ENCODE results near the gene FGD3.
"Not testable (repeated sequence)": the region's sequence is repeated elsewhere in the genome, so short reads cannot be mapped to it uniquely, and the experiment has no call there.

FGD3 gene

DNA sequence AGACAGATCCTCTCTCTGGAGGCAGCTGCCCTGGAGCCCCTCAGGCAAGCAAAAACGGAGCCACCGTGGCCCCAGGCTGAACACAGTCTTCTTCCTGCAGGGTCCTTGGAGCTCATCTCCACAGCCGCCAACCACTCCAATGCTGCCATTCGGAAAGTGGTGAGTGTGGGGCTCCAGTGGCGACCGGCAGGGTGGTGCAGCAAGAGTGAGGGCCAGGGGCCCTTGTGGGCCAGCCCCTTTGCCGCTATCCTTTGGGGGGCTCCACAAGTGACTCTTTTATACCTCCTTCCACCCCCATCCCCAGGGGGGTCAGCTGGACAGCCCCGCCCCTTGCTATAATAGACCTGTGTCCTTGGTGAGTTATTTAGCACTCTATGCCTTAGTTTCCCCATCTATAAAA is 63.8 kb downstream of the FGD3 start:
- no peak for DNase-seq

DNA sequence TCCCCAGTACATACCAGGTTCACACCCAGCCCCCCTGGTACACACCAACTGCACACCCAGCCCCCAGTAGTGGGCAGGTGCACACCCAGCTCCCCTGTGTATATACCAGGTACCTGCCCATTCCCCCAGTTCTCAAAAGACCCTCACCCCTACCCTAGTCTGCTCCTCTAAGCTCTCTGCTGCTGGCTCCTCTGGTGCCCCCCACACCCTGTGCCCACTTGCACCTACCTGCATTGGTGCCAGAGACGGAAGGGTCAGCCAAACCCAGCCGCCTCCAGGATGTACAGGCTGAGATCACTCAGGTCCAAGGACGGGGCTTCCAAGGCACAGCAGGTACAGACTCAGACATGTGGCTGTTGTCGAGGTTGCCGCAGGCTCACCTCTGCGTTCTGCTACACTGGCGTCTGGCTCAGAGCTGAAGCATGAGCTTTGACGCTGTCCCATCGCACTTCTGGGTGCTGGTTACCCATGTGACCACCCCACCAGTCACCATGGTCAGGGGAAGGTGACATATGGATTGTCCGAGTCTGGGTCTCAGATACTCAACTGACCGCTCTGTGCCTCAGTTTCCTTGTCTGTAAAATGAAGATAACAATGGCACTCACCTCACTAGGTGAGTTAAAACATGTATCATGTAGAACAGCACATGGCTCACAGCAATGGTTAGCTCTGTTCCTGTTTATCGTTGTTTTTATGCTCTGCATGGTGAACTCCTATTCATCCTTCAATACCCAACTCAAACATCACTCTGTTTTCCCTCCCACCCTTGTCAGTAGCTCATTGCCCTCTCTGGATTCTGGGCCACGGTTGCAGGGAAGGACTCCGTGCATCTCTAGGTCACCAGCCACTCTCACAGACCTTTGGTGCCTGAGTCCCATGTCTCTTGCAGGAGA is 65.9 kb downstream of the FGD3 start:
- no peak for DNase-seq

DNA sequence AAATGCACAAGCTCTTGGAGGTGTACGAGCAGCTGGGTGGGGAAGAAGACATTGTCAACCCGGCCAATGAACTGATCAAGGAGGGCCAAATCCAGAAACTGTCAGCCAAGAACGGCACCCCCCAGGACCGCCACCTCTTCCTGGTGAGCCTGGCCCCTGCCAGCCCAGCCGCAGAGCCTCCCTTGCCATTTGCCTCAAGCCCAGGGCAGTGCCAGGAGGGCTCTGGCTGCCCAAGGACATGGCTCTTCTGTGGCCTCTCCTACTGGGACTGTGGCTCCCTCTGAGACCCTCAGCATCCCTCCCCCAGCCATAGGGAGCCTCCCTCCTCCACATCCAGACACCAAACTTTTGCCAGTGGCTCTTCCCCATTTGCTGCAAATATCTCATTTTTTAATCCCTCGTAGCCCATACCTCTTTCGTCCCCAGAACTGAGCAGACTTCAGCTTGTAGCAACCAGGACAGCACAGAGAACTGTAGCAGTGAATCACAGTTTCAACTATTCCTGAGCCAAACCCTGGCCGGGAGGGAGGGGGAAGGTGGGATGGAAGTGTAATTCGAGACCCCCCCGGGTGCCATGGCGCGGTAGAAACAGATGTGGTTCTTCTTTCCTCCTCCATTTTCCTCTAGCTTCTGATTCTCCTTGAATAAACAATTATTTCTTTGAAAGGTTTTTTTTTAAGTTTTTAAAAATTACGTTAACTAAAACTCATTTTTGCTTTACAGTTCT is 66.7 kb downstream of the FGD3 start:
- DNase-seq, result no peak

DNA sequence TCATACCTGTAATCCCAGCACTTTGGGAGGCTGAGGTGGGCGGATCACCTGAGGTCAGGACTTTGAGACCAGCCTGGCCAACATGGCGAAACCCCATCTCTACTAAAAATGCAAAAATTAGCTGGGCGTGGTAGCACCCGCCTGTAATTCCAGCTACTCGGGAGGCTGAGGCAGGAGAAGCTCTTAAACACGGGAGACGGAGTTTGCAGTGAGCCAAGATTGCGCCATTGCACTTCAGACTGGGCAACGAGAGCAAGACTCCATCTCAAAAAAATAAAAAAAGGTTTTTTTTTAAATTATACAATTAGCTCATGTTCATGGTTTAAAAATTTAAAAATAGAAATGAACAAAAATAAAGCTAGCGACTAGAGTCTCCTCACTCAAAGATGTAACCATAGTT is 67.9 kb downstream of the FGD3 start:
- DNase-seq, result not testable (repeated sequence)

DNA sequence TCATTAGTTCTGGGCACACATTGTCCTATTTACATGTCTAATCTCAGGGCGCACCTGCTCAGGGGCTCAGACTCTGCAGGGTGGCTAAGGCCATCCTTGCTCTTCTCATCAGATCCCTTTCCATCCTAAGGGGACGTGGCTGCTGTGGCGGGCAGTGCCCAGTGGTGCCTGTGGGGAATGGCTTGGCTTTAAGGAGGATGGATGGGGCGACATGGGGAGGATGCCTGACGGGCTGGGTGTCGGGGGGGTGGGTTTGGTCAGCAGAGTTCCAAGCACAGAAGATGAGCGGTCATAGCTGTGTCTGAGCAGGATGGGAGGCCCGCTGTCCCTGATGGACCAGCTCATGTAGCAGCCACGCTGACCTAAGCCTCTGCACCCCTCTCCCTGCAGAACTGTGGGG is 70.3 kb downstream of the FGD3 start:
- no peak for DNase-seq

DNA sequence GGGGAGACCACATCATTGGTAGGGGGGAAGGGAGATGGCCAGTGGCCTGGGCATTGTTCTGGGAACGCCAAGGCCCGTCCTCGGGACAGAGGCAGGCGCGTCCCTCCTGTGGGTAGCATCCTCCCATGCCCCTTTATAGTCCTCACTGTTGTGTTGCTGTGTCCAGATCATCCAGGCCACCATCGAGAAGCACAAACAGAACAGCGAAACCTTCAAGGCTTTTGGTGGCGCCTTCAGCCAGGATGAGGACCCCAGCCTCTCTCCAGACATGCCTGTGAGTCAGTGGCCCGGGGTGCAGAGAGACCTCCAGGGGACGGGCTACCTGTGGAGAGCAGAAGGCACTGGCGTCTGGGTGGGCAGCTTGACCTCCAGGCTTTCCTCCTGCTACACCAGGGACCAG is 72.8 kb downstream of the FGD3 start:
- no peak for DNase-seq

DNA sequence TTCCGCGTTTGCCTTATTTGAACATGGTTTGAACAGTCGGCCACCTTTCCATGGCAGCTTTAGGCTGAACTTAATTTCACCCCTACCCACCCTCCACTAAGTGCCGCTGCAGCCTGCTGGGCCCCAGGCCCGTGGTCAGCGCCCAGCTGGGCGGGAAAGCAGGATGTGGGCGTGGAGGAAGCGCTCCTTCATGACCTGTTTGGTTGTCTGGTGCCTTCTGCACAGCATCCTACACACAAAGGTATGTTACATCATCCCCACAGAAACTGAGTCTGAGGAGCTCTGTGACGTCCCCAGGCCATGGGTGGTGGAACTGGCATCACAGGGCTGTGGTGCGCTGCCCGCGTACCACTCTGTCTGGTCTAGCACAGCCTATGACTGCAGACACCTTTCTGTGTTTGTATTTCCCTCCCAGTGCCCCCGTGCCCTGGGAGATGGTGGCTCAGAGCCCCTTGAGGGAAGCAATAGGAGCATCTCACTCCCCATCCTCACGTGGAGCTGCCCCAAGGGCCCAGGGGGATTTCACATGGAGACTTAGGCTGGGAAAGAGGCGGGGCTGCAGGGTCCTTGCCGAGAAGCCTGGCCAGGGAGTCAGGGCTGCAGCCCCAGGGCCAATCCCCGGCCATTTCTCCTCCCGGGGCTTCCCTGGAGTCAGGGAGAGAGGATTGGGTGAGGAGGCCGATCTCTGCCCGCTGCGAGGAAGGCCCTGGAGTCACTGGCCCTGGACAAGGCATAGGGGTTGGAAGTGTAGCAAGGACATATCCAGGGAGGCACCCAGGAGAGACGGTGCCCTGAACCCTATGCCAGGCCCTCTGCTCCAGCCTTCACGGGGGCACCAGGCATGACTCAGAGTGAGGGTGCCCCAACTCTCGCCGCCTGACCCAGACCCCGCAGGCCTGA is 73.7 kb downstream of the FGD3 start:
- DNase-seq, result no peak

DNA sequence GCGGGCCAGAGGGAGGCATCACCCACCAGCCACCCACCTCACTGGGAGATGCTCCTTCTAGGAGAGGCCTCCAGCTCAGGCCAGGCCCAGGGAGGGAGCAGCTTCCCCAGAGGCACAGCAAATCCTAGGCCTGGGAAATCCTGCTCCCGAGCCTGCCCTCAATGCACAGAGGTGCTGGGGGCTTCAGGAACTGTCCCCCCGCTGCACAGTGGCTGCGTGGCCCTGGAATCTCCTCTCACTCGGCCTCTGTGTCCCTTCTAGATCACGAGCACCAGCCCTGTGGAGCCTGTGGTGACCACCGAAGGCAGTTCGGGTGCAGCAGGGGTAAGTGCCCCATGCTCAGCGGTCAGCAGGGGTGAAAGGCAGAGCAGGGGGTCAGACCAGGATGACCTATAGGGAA is 74.7 kb downstream of the FGD3 start:
- no peak for DNase-seq

DNA sequence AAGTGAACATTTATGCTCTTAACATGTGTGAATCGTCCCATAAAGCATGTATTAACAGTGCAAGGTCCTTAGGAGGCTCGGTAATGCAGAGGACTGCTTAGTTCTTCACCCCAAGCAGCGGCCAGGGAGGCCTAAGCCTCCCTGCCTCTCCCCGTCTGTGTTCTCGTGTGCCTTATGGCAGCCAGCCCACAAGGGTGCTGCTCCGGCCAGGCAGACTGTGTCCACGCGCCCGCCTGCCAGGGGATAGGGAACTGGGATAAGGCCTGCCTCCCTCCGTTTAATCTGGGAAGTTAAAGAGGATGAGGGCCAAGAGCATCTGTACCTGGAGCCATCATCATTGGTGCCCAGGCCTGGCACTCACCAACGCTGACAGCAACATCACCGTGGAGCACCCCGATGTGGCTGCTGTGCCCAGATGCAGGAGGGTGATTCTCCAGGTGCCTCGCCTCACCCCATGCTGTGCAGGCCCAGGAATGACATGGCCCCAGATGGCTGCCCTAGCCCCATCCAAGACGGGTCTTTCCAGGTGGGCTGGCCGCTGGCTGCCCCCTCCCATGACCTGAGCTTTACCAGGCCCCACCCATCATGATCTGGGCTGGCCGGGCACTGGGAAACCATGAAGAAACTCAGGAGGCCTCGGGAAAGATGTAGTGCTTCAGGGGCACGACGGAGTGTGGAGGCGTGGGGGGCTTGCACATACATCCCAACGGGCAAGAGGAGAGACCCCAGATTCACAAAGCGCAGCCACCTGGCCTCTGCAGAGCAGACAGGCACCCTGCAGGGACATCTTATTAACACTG is 75.6 kb downstream of the FGD3 start:
- DNase-seq, result no peak

DNA sequence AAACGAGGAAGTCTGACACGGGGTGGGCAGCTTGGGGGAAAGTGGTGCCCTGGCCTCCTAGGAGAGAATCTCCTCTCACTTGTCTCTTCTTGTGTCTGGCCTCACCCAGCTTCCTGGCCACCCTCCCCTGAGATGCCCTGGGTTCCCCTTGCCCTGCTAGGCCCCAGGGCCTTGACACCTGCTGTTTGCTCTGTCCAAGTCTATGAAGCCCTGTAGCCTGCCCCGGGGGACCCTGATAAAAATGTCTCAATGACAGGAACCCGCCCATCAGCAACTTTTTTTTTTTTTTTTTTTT is 76.1 kb downstream of the FGD3 start:
- DNase-seq, result no peak

DNA sequence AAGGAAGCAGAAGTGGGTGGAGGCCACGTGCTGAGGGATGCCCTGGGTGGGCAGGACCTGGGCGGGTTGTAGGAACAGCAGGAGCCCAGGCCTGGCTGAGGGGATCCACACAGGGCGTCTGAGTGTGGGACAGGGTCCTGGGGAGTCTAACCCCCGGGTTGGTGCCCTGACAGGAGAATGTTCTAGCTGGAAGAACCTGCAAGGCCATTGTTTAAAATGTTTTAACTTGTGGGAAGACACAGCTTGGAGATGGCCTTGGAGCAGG is 77.3 kb downstream of the FGD3 start:
- DNase-seq, result no peak

DNA sequence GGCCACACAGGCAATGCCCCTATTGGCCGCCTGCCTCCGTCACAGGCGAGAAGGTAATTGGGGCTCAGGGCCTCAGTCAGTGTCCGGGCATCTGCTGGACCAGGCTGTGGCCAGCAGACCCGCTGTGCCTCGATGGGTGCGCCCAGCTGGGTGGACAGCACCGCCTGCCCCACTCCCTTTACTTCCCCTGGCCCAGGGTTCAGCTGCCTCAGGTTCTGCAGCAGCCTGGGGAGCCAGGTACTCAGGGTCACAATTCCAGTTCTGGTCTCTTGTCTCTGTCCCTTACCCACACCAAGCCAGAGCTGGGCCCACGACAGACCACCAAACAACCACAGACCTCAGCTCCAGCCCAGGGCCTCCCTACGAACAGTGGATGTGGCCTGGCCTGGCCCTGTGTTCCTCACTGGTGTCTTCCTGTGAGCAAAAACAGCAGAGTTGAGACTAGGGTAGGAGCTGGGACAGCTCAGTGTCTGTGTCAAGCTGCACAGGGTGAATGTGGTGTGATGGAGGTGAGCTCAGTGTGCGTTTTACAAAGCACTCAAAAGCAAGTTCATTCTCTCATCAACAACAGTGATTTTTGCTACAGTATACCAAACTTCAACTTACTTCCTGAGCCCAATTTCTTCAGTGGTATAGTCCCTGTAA is 77.8 kb downstream of the FGD3 start:
- DNase-seq, result no peak

DNA sequence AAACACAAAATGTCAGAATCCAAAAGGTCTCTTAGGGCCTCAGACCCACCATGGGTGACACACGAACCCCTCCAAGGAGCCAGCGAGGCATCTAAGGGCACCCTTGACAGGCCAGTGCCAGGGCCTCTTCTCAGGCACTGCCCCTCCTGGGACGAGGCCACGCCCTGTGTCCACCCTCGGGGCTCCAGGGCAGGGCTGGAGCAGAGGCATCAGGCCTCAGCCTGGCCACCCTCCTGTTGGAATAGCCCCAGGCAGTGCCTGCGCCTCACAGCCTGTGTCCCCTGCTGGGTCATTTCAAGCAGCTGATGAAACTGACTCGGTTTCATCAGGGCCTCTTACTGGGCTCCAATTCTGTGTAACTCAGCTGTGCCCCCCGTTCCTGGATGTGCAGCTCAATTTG is 78.4 kb downstream of the FGD3 start:
- DNase-seq, result no peak

DNA sequence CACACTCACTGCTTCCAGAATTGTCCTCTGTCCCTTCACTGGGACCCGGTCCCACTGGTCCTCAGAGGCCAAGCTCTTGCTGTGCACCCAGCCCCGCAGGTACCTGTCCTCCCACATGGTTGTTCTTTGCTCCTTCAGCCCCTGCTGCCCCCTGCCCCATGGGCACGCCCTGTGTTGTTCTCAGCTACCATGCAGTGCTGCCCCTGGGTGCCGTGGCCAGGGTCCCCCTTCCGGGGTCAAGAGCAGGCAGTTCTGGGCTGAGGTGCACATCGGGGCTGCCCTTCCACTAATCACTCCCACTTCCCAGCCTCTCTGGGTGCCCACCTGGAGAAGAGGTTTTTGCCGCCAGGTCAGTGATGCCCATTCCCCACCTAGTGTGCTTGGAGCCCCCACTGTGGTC is 79.3 kb downstream of the FGD3 start:
- DNase-seq, result no peak

DNA sequence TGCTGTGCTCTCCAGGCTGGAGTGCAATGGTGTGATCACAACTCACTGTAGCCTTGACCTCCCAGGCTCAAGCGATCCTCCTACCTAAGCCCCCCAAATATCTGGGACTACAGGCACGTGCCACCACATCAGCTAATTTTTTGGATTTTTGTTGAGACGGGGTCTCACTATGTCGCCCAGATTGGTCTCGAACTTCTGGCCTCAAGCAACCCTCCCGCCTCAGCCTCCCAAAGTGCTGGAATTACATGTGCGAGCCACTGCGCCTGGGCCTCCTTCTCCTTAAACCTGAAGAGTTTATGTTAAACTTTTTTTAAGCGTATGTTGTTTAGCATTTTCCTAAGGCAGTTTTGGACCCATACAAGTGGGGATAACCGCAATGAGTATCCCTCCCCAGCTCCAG is 80.4 kb downstream of the FGD3 start:
- no peak for DNase-seq

DNA sequence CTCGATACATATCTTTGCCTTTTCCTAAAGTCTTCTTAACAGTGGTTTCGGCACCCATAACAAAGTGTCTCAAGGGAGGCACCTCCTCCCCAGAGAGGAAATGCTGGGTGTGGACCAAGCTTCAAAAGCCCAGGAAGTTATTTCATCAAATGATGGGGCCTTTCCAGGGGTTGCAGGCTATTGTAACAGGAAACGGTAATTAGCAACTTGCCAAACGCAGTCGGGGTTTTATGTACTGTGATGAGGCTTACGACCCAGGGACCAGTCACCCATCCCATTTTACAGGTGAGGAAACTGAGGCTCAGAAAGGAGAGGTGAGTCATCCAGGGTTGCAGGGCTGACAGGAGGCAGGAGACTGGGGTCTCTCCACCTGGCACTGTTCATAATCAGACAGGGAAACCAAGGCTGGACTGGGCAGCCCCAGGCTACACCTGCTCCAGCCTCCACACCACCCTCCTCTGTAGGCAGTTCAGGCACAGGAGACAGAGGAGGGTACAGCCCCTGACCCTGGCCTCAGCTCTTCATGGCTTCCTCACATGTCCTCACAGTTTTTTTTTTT is 81.2 kb downstream of the FGD3 start:
- peak; percentile 11 for DNase-seq

DNA sequence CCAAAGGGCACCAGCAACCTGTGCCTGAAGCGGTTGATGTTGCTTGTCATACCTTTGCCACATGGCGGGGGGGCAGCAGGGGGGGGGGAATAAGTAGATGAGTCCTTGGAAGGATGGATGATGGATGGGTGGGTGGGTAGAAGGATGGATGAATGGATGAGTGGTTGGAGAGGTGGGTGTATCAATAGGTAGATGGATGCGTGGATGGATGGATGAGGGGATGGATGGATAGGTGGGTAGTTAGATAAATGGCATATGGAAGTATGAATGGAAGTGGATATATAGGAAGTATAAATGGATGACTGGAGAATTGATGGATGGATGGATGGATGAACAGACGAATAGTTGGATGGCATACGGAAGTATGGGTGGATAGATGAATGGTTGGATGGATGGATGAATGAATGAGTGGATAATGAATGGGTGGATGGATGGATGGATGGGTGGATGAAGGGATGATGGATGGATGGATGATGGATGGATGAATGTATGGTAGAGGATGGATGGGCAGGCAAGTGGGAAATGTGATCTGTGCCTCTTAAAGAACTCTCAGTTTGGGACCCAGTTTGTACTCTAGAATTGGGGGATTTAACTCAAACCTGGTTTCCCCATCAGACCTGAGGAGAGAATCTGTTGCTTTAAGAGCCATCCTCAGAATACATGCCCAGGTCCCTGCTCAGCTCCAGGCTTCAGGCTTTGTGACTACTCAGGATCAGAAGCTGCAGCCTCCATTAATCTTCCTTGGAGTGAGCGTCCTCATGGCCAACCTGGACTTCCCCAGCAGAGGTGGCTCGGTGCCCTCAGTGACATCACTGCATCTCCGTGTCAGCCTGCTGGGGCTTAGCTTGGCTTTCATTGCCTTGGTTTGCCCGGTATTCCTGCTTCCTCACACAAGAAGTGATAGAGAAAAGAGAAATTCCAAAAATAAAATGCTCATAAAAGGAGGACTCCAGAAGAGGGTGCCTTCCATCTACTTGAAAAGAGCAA is 83.6 kb downstream of the FGD3 start:
- no peak for DNase-seq

DNA sequence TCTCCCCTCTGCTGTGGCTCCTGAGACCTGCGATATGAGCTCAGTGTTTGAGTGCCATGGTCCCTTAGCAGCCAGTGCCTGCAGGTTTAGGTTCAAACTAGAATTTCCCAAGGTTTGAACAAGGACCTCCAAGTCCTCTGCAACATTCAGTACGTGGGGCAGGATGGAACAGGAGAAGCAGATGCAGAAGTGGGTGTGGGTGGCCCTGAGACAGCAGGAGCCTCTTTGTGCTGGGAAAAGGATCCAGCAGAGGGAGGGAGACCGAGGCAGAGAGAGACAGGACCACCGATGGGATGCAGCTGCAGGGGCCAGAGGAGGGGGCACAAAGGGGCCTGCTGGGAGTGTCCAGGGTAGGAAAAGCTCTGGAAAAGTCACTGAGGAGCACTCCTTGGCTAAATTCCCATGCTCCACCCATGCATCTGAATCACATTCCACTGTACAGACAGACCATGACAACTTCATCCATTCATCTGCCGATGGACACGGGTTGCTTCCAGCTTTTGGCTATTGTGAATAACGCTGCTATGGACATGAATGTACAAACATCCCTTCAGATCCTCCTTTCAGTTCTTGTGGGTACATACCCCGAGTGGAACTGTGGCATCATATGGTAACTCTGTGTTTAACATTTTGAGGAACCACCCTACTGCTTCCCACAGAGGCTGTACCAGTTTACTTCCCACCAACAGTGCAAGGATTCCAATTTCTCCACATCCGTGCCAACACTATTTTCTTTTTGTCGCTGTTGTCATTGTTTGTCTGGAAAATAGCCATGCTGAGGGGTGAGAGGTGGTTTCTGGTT is 84.5 kb downstream of the FGD3 start:
- no peak for DNase-seq

DNA sequence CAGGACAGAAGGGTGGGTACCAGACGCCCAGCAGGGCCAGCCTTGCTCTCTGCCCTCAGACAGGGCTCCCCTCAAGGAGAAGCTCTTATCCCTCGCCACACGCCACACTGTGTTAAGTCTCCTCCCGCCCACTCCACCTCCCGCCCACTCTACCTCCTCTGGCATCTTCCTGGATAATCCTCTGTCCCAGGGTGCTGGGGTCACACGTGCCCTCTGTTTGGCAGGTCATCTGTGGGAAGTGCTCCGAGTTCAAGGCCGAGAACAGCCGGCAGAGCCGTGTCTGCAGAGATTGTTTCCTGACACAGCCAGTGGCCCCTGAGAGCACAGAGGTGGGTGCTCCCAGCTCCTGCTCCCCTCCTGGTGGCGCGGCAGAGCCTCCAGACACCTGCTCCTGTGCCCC is 85.2 kb downstream of the FGD3 start:
- DNase-seq, result no peak

DNA sequence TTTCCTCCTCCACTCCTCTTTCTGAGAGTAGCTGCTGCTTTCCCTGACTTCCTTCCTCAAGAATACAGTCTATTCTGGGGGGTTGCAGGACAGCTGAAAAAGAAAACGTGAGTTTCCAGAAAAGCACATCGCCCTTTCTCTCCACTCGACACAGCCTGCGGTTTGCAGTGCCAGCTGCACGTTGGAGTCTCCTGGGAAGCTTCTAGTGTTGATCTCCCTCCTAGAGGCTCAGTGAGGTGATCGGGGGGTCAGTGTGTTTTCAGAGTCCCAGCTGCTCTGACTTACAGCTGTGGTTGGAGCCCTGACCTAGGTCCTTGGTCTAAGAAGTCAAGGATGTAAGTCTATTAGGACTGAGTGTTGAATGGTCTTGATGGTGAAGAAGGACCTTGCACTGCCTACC is 86.2 kb downstream of the FGD3 start:
- no peak for DNase-seq
